Measurements from ENCODE around the gene MEGF11.

MEGF11 gene

DNA sequence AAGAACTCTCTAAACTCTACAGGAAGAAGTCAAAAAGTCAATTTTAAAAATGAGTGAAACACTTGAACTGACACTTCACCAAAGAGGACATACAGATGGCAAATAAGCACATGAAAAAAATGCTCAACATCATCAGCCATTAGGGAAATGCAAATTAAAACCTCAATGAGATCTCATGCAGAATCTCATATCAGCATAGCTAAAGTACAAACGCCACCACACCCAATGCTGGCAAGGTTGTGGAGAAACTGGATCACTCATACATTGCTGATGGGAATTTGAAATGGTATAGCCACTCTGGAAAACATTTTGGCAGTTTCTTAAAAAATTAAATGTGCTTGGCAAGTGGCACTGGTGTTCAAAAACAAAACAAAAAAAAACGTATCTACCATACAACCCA, 34.2 kb downstream of the MEGF11 start:
- DNase-seq (ENCODE audit: low spot score) = no peak

- no peak for DNase-seq (ENCODE audit: low spot score)
These were observed 36.7 kb downstream of the MEGF11 start for GRCh38 chr15:66216806-66217205.

- no peak for DNase-seq (ENCODE audit: low spot score)
These were observed 37.7 kb downstream of the MEGF11 start for GRCh38 chr15:66215811-66216210.

GRCh38 chr15:66214246-66214645, 39.3 kb downstream of the MEGF11 start:
- no peak for DNase-seq (ENCODE audit: low spot score)

DNA sequence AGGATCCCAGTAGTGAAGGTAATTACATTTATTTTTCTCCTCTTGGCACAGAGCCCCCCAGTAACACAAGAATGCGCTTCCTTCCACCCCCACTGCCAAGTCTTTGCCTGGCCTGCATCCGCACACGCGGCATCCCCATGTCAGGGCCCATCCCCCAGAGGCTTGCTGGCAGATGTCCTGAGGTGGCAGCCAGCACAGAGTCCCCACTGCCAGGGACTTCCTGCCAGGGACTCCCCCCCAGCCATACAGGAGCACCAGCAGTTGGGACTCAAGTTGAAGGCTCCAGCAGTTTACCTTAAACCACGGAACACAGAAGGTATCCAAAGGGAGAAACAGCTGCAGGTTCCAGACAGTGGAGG, 41.0 kb downstream of the MEGF11 start:
- DNase-seq (ENCODE audit: low spot score) = no peak

GRCh38 chr15:66211670-66212562, 41.6 kb downstream of the MEGF11 start:
- no peak for DNase-seq (ENCODE audit: low spot score)

DNA sequence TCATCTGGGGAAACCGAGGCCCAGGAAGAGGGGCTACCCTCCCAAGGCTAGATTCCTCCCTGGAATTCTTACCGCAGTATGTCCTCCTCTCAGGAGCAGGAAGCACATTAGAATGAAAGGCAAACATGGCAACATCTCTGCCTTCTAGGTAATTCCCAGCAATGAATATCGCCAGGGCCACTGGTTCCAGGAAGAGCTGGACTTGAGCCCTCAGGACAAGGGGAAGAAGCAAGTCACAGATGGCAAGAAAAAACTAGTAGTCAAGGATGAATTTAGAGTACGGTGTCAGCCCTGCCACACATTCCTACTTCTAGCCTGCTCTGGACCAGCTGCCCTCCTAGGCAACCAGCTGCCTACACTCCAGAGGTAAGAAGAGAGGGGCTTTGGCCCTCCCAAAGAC, 42.9 kb downstream of the MEGF11 start:
- no peak for DNase-seq (ENCODE audit: low spot score)

DNA sequence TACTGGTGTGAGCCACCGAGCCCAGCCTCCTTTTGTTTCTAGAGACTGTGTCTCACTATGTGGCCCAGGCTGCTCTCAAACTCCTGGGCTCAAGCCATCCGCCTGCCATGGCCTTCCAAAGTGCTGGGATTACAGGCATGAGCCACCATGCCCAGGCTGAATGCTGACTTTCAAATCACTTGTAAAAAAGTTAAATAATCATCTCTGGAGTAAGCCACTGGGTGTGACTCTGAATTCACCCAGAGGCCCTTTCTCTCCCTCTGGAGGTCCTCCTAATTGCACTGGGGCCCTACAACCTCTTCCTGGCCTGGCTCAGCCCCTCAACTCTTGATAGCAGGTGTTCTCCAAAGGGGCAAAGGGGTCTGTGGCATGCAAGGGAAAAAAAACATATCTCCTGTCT, 54.8 kb downstream of the MEGF11 start:
- DNase-seq (ENCODE audit: low spot score) = no peak

DNA sequence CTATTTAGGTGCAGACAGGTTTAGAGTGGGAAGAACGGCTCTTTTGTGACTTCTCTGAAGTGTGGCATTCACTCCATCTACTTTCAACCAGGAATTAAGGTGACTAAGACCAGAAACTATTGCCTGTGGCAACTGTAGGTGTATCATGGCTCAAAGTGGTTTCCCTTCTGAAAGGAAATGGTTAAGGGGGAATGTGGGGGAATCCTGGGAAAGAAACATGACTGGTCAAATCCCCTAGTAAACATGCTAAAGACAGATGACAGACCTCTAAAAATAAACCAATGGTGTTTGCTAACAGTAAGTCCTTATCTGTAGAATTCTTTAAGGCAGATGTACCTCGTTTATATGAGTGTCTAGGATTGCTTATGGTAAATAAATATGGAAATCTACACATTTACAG, 56.9 kb downstream of the MEGF11 start:
- DNase-seq (ENCODE audit: low spot score) = no peak

DNA sequence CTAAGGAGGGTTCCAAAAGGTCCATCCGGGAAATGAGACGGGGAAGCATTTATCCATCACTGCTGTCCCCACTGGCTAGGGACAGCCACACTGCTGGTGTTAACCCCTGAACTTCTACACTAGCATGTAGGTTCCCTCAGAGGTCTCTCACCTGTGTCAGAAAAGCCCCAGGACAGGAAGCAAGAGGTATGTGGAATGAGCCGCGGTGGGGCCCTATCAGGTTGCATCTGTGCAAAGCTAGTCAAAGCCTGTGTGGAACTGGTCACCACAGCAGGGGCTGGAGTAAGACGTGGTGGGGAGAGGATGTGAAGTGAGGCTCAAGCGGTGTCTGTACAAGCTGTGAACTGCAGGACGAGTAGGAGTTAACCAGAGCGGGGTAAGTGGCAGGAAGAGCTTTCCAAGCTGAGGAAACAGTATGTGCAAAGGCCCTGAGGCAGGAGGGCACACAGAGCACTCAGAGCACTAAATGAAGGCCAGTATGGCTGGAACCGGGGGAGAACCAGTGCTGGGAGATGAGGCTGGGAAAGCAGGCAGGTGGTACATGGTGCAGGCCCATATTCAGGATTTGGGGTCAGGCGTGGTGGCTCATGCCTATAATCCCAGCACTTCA, 57.8 kb downstream of the MEGF11 start:
- no peak for DNase-seq (ENCODE audit: low spot score)

- no peak for DNase-seq (ENCODE audit: low spot score)
These were observed 60.5 kb downstream of the MEGF11 start for GRCh38 chr15:66193066-66193465.

DNA sequence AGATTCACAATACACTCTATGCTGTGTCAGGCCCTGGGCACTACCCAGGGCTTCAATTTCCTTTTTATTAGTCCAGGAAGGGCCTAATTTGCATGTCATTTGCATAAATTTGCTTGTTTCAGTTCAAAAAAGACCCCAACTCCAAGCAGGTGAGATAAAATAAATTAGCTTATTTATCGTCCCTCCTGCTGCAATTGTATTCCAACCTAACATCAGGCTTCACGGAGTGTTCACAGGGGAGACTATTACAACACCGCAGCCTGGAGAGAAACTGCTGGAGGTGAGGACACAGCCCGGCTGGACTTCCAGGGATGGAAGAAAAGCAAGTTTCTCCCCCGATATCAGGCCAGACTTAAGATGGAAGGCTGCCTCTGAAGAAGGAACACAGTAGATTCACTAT, 62.8 kb downstream of the MEGF11 start:
- DNase-seq (ENCODE audit: low spot score) = no peak

DNA sequence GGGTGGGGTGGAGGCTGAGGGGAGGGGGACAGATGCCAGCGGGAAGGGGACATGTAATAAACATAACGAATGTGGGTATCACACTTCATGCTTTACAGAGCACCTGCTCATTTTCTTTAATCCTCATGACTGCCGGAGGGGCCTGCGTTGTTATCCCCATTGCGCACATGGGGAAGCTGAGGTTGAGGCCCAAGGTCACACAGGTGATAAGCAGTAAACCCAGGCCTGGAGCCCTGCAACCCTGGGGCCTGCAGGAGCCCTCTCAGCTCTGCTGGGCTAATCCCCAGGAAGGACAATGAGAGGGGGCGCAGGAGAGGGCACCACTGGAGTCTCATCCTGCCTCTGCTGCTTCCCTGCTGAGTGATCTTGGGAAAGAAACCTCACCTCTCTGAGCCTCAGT, 64.3 kb downstream of the MEGF11 start:
- DNase-seq (ENCODE audit: low spot score) = no peak

GRCh38 chr15:66188464-66188863, 65.1 kb downstream of the MEGF11 start:
- DNase-seq (ENCODE audit: low spot score) = no peak

DNA sequence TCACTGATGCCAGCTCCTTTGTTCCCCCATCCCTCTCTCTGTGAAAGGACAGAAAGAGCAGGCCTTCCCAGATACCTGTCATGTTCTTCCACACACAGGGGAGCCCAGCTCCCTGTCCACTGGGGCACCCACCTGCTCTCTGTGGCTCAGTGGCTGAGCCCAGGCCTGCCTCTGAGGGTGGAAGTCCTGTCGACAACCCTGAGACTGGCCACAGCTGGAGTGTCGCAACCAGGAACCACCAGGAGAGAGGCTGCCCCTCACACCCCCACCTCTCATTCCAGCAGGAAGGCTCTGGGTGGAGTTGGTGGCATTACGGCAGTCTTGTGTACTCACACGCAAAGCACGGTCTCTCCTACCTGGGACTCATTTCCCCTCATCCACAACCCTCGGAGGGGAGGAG, 66.3 kb downstream of the MEGF11 start:
- no peak for DNase-seq (ENCODE audit: low spot score)

DNA sequence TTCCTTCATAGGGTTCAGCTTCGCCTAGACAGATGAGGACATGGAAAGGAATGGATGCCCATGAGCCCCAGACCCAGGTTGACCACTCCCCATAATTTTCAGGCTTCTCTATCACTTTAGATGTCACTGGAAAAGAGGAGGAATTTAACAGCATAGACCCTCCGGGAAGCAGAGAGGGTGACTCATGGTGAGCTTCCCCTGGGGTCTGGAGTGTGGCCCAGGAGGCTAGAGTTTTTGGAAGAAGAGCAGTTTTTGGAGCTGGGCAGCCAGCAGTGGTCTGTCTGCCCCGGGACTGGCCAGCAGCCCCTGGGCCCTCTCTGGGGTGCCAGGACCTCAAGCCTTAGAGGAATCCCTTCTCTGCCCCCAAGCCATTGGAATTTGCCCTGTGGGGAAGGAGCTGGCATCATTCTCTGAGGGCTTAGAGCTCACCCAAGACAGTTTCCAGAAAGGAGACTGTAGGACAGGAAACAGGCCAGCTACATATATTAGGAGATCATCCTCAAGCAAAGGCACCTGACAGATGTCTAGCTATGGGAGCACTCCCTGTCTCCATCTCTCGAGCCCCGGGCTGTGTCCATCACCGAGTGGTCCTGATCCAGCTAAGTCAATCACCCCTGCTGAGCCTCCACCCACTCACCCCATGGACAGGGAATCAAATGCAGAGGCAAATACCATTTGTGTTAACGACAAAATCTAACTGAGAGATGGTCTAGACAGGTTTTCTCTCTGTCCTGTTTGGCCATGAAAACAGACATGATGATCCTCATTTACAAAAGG, 67.3 kb downstream of the MEGF11 start:
- DNase-seq (ENCODE audit: low spot score) = no peak

DNA sequence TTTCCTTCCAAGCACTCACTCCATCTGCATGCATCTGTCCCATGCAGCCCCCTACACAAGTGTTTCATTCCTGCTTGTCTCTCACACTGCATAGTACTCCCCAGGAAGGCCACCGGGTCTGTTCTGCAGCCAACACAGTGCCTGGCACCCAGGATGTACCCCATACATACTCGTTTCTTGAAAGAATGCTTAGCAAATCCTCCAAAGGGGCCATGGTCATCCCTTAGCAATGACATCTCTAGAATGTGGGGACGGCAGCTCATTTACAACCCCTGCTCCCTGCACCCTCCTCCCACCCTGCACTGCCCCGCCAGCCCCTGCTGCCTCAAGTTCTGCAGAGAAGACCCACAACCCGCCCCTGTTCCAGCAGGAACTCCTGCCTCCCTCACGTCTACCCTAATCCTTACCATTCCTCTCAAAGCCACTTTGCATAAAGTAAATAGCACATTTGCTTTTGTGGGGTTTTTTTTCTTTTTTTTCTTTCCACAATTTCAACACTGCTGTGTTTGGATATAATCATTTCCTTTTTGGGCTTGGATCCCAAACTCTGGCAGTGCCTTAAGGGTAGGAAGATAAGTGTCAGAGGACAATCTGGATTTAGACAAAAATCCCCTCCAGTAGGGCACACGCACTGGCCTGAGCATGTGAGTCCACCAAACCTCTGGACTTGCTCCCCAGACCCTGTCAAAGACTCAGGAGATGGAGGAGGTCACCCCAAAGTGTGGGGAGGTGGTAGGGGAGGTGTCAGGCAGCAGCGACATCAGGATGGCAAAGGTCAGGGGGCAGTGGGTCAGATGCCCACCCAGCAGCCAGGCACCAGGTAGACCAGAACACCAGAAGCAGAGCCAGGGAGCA, 68.4 kb downstream of the MEGF11 start:
- DNase-seq (ENCODE audit: low spot score) = no peak

- DNase-seq (ENCODE audit: low spot score) = no peak
These were observed 69.1 kb downstream of the MEGF11 start for GRCh38 chr15:66184492-66184891.

DNA sequence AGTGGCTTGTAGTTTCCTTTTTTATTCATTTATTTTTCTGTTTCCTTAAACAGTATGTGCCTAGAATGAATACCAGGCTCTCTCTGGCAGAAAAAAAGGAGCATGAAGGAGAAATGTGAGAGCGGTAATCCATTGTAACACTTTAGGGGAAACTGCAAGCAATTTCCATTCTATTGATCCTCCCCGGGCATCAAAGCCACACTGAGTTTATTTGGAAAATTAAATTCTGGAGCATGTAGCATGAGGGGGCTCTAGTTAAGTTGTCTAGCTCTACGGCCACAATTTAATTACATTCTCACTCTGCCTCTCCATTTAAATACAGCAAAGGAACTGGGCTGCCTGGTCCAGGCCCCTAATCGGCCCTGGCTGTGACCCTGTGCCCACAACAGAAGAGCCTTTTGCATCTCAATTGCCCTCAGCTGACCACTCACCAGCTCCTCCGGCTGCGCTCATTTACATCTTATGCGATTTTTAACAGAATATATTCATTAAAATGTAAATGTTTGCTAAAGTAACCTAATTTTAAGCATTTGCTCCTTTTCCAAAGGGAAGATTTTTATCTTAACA, 72.9 kb downstream of the MEGF11 start:
- no peak for DNase-seq (ENCODE audit: low spot score)

GRCh38 chr15:66178531-66178910, 75.0 kb downstream of the MEGF11 start:
- no peak for DNase-seq (ENCODE audit: low spot score)

GRCh38 chr15:66172324-66172980, 81.1 kb downstream of the MEGF11 start:
- DNase-seq (ENCODE audit: low spot score) = no peak
